ENCODE measurements around the gene ENAH.
"Not testable (repeated sequence)": the region's sequence is repeated elsewhere in the genome, so short reads cannot be mapped to it uniquely, and the experiment has no call there.

Gene ENAH

DNA sequence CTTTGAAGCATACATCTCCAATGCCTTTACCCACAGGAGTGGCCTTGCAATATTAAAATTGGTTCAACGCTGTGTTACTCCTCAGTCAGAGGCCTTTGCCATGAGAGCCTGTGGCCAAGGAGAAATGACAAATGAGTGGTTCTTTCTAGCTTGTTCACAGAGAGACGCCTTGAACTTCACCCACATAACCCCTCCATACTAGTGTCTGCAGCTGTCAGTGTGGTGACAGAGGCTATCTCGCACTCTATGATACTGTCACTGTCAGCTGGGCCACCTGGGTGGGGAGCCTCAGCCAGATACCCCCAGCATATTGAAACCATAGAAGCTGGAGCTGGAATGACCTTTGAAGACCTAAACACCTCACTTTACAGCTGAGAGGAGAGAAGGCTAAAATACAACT is 167.7 kb downstream of the ENAH start:
- DNase-seq: no peak

GRCh38 chr1:225484657-225485214 is 168.2 kb downstream of the ENAH start:
- DNase-seq: no peak

GRCh38 chr1:225483818-225484656 is 168.9 kb downstream of the ENAH start:
- no peak for DNase-seq

DNA sequence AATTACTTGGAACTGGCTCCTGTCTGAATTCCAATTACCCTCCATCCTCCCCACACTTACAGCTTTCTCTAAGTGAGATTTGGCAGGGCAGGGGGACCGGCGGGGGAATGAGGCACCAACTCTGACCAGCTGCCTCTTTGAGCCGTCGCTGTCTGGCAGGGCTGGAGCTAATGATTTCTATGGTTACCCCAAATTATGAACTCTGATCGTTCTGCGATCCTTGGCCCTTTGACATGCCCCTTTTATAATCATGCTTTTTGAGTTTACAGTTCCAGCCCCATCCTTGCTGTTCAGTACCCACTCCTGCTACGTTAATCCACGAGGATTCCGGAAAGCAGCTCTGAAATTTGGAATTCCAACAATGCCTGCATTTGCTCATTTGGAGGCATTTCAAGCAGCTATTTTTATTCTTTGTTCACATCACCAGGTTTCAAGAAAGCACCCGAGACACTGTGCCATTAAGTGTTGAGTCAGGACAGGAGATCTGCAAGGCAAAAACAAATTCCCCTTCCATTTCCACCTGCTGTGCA is 170.4 kb downstream of the ENAH start:
- no peak for DNase-seq

DNA sequence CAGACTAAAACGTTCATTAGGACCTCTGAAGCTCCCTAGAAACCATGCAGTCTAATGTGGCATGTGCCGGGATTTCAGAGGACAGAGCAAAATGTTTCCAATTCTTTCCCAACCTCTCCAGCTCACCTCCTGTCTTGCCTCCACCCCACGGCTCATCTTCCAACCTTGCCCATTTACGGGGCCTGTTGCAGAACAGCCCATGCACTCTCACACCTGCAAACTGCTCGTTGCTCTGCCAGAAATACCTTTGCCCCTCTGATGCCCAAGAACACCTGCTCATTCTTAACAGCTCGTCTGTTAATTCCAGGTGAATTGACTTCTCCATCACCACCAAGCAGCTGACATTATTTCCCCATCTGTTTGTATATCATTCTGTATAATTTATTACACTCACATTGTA is 171.2 kb downstream of the ENAH start:
- DNase-seq: no peak

GRCh38 chr1:225480825-225481434 is 172.0 kb downstream of the ENAH start:
- DNase-seq: peak; percentile 22

- no peak for DNase-seq
These were observed 172.8 kb downstream of the ENAH start for GRCh38 chr1:225479996-225480720.

DNA sequence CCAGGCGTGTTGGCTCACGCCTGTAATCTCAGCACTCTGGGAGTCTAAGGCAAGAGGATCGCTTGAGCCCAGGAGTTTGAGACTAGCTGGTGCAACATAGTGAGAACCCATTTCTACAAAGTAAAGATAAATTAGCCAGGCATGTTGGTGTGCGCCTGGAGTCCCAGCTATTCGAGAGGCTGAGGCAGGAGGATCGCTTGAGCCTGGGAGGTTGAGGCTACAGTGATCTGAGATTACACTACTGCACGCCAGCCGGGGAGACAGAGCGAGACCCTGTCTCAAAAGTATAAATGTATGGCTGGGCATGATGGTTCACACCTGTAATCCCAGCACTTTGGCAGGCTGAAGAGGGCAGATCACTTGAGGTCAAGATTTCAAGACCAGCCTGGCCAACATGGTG is 173.6 kb downstream of the ENAH start:
- DNase-seq: no peak

GRCh38 chr1:225477296-225477911 is 175.5 kb downstream of the ENAH start:
- DNase-seq: no peak

DNA sequence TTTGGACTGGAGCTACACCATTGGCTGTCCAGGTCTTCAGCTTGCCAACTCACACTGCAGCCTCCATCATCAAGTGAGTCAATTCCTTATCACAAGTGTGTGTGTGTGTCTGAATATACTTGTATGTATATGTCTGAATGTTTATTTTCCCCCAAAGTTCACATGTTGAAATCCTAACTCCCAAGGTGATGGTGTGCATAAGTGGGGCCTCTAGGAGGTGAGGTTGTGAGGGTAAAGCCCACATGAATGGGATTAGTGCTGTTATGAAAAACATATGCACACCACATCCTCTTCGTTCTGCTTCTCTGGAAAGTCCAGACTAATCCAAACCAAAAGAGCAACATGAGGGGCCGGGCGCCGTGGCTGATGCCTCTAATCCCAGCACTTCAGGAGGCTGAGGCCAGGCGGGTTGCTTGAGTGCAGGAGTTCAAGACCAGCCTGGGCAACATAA is 176.4 kb downstream of the ENAH start:
- no peak for DNase-seq

- DNase-seq: no peak
These were observed 176.8 kb downstream of the ENAH start for GRCh38 chr1:225476100-225476511.

DNA sequence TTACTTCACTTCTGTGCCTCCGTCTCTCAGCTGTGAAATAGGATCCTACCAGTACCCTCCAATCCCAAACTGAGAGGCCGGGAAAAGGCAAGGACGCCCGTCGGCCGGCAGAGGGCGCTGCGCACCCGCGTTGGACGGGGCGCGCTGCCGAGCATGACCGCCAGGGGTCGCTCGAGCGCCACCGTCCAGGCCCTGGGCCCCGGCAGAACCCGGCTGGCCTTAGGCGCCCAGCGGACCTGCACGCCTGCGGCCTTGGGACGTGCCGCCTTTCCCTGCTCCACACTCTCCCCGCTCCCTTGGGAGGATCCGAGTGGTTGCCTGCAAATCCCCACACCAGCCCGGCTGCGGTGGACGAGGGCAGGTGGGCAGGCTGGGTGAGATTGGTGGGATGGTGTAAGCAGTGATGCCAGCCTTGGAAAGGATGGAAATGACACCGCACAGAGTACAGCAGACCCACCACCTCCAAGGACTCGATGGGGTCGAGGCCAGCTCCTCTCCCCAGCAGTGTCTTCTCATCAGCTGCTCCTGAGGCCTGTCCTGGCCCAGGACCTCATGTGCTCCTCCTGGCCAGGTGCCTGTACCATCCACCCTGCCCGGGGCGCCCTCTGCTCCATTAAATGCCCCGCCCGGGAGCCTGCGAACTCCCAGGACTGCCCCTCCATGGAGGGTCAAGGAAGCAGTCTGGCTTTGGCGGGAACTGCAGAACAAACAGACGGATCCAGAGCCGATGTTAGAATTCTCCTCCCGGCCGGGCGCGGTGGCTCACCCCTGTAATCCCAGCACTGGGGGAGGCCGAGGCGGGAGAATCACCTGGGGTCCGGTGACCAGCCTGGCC is 177.7 kb downstream of the ENAH start:
- peak; percentile 62 for DNase-seq

- no peak for DNase-seq
These were observed 178.4 kb downstream of the ENAH start for GRCh38 chr1:225474439-225474985.

- DNase-seq: not testable (repeated sequence)
These were observed 179.1 kb downstream of the ENAH start for GRCh38 chr1:225473676-225474438.

DNA sequence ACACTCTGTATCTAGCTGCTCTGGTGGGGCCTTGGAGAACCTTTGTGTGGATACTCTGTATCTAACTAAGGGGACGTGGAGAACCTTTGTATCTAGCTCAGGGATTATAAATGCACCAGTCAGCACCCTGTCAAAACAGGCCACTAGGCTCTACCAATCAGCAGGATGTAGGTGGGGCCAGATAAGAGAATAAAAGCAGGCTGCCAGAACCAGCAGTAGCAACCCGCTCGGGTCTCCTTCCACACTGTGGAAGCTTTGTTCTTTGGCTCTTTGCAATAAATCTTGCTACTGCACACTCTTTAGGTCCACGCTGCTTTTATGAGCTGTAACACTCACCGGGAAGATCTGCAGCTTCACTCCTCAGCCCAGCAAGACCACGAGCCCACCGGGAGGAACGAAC is 179.7 kb downstream of the ENAH start:
- DNase-seq: peak; percentile 39

GRCh38 chr1:225471453-225472301 is 181.2 kb downstream of the ENAH start:
- DNase-seq: no peak

DNA sequence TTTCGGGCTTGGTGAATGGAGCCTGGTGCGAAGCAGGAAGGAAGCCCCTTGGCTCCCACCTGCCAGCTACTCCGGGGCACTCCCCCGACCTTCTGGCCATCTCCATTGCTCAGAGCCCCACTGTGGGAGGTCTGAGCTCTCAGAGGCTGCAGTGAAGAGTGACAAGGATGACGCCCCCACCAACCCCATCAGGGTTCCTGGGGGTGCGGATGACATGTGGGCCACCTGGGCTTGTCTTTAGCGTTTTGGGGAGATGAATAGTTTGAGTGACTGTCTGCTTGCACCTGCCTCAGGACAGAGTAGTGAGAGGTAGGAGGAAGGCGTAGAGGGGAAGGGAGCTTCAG is 181.8 kb downstream of the ENAH start:
- no peak for DNase-seq

- no peak for DNase-seq
These were observed 182.5 kb downstream of the ENAH start for GRCh38 chr1:225470211-225471108.

DNA sequence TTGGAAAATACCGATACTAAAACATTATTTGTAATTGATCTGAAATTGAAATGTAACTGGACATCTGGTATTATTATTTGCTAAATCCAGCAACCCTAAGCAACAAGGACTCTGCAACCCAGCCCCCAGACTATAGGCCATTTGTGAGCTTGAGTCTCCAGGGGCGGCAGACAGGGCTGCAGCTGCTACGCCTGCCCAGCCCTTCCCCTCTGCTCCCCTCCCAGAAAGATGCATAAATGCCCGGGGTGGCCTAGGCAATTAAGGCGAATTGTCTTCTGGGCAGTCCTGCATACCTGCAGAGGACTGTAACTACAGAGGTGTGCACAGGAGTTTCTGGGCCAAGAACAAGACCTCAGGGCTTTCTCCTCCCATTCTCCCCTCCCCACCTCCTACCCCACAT is 183.9 kb downstream of the ENAH start:
- no peak for DNase-seq
